PC-3 (cell line): Measurements from ENCODE around the gene FAN1.

ENCODE experiments used
- EZH2 ChIP-seq: fragments of 300-600 bp; sonication (generic); IDR thresholded peaks from one replicate; pipeline ENCODE4 v1.6.1; 2017; ENCODE audit warnings: antibody characterized with exemption, mild to moderate bottlenecking, low read length; ENCODE audit not compliant: unreplicated experiment
- EZH2phosphoT487 ChIP-seq: fragments of 300-600 bp; sonication (generic); IDR thresholded peaks from 2 replicates; pipeline ENCODE4 v1.6.1; 2018; ENCODE audit warnings: mild to moderate bottlenecking, antibody characterized with exemption, low read length, borderline replicate concordance
- TF ChIP-seq, protein P1 (sequence below): fragments of 300-600 bp; sonication (generic); conservative IDR thresholded peaks from 2 replicates; pipeline ENCODE4 v1.5.1; 2017; ENCODE audit warnings: antibody characterized with exemption, low read depth, mild to moderate bottlenecking, low read length

GRCh38 chr15:30895461-30896210 is 8.1 kb upstream of the FAN1 start:
- TF ChIP-seq EZH2 (no peak), EZH2phosphoT487 (no peak)
- TF ChIP-seq, protein P1, sequence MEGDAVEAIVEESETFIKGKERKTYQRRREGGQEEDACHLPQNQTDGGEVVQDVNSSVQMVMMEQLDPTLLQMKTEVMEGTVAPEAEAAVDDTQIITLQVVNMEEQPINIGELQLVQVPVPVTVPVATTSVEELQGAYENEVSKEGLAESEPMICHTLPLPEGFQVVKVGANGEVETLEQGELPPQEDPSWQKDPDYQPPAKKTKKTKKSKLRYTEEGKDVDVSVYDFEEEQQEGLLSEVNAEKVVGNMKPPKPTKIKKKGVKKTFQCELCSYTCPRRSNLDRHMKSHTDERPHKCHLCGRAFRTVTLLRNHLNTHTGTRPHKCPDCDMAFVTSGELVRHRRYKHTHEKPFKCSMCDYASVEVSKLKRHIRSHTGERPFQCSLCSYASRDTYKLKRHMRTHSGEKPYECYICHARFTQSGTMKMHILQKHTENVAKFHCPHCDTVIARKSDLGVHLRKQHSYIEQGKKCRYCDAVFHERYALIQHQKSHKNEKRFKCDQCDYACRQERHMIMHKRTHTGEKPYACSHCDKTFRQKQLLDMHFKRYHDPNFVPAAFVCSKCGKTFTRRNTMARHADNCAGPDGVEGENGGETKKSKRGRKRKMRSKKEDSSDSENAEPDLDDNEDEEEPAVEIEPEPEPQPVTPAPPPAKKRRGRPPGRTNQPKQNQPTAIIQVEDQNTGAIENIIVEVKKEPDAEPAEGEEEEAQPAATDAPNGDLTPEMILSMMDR = no peak
